ENCODE results near the gene PRMT5. TPM values are rescaled to one million over a fixed set of nuclear protein-coding genes. Genes with fewer than 3 reads are reported as not detected.

The PRMT5 gene
- total RNA-seq, 6 donors from 2014 or later, result 21.4 to 51.3 (median 39.2) TPM

- no peaks in the 10 kb centered on the region for H3K27me3 ChIP-seq
- no peak overlapping the region for H3K27ac ChIP-seq
- DNase-seq (no peak), ATAC-seq (ENCODE audit: low FRiP score in 2 of 2) (no peak)
- peaks cover 16 to 39% (median 35%) of the 10 kb centered on the region in 4 donors for H3K4me1 ChIP-seq
- no peak overlapping the region for H3K4me3 ChIP-seq
- no peaks in the 10 kb centered on the region for H3K36me3 ChIP-seq
- TF ChIP-seq POLR2AphosphoS5 (IDR thresholded peaks at IDR 0.05), result no peak
- 90 to 92% methylated on average over 7 to 11 of the region's 11 CpGs for WGBS, 2 donors
- no peaks in the 10 kb centered on the region for H3K9me3 ChIP-seq
These were observed 44.2 kb downstream of the PRMT5 start for GRCh38 chr14:22884738-22885523.

- no peak for TF ChIP-seq POLR2A (IDR thresholded peaks at IDR 0.05)
- TF ChIP-seq POLR2AphosphoS5 (IDR thresholded peaks at IDR 0.05), result no peak
- no peak for TF ChIP-seq EP300 (IDR thresholded peaks at IDR 0.05)
- TF ChIP-seq, protein P1, sequence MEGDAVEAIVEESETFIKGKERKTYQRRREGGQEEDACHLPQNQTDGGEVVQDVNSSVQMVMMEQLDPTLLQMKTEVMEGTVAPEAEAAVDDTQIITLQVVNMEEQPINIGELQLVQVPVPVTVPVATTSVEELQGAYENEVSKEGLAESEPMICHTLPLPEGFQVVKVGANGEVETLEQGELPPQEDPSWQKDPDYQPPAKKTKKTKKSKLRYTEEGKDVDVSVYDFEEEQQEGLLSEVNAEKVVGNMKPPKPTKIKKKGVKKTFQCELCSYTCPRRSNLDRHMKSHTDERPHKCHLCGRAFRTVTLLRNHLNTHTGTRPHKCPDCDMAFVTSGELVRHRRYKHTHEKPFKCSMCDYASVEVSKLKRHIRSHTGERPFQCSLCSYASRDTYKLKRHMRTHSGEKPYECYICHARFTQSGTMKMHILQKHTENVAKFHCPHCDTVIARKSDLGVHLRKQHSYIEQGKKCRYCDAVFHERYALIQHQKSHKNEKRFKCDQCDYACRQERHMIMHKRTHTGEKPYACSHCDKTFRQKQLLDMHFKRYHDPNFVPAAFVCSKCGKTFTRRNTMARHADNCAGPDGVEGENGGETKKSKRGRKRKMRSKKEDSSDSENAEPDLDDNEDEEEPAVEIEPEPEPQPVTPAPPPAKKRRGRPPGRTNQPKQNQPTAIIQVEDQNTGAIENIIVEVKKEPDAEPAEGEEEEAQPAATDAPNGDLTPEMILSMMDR (IDR thresholded peaks at IDR 0.05), result no peak
These were observed 45.0 kb downstream of the PRMT5 start for GRCh38 chr14:22884076-22884737.

GRCh38 chr14:22883173-22883976 lies 45.8 kb downstream of the PRMT5 start, which contains the start of gene REM2:
Gene REM2, plus strand, starts transcription at chr14:22883222. Its CDS starts 66 bp downstream, at chr14:22883288.
- ATAC-seq (ENCODE audit: low FRiP score in 2 of 2) (no peak), DNase-seq (no peak)
- Histone ChIP-seq H3K4me1 (peaks cover 16 to 39% (median 34%) of the 10 kb centered on the region in 4 donors), H3K36me3 (peaks cover under 1 to 12% (median 3%) of the 10 kb centered on the region in 4 donors), H3K27ac (no peak within 1 kb of the TSS), H3K9me3 (no peaks in the 10 kb centered on the region), H3K4me3 (no peak within 1 kb of the TSS), H3K27me3 (no peaks in the 10 kb centered on the region)
- TF ChIP-seq EP300 (IDR thresholded peaks at IDR 0.05) (no peak), POLR2A (IDR thresholded peaks at IDR 0.05) (no peak), POLR2AphosphoS5 (IDR thresholded peaks at IDR 0.05) (no peak)
- TF ChIP-seq, protein P1 (IDR thresholded peaks at IDR 0.05), result no peak
- WGBS, 2 donors, result 44 to 52% methylated on average over 11 to 14 of the region's 15 CpGs

More at GRCh38 chr14:22884076-22884737, 45.0 kb downstream of the PRMT5 start:
- ATAC-seq (ENCODE audit: low FRiP score in 2 of 2), result no peak
- DNase-seq, result no peak
- H3K9me3 ChIP-seq, result no peaks in the 10 kb centered on the region
- 79 to 84% methylated on average over 7 of the region's 7 CpGs for WGBS, 2 donors
- no peaks in the 10 kb centered on the region for H3K27me3 ChIP-seq
- H3K27ac ChIP-seq, result no peak overlapping the region
- H3K4me3 ChIP-seq, result no peak overlapping the region
- H3K36me3 ChIP-seq, result peaks cover 0 to 4% (median 0%) of the 10 kb centered on the region in 4 donors
- peaks cover 16 to 39% (median 35%) of the 10 kb centered on the region in 4 donors for H3K4me1 ChIP-seq

GRCh38 chr14:22882529-22883172 lies 46.5 kb downstream of the PRMT5 start:
- WGBS, 2 donors, result 30 to 32% methylated on average over 6 of the region's 6 CpGs
- Histone ChIP-seq H3K4me1 (peaks cover 11 to 32% (median 28%) of the 10 kb centered on the region in 4 donors), H3K27me3 (no peaks in the 10 kb centered on the region), H3K27ac (no peak overlapping the region), H3K36me3 (peaks cover 7 to 19% (median 10%) of the 10 kb centered on the region in 4 donors), H3K9me3 (no peaks in the 10 kb centered on the region), H3K4me3 (no peak overlapping the region)
- no peak for ATAC-seq (ENCODE audit: low FRiP score in 2 of 2)
- TF ChIP-seq POLR2AphosphoS5 (IDR thresholded peaks at IDR 0.05), result no peak
- no peak for TF ChIP-seq POLR2A (IDR thresholded peaks at IDR 0.05)
- TF ChIP-seq, protein P1 (IDR thresholded peaks at IDR 0.05), result no peak
- no peak for TF ChIP-seq EP300 (IDR thresholded peaks at IDR 0.05)
- DNase-seq, result no peak

Data from upper lobe of left lung (tissue), 6 donors.